Measurements from ENCODE around the gene JPH3.

JPH3 gene

GRCh38 chr16:87635541-87636049 is 33.3 kb downstream of the JPH3 start:
- peaks cover 2% of the 10 kb centered on the region for H3K36me3 Mint-ChIP-seq
- H3K27ac Mint-ChIP-seq = no peak overlapping the region
- H3K27me3 Mint-ChIP-seq = peaks cover 15% of the 10 kb centered on the region
- peaks cover 4% of the 10 kb centered on the region for H3K9me3 Mint-ChIP-seq
- H3K4me1 Mint-ChIP-seq = peaks cover 14% of the 10 kb centered on the region
- DNase-seq (ENCODE audit: low spot score in 2 of 2) (peak; percentile 62 to 75), ATAC-seq (ENCODE audit: low read depth) (peak; percentile 76)
- peak overlapping the region; percentile 85 for H3K4me3 Mint-ChIP-seq

- peak; percentile 75 for ATAC-seq (ENCODE audit: low read depth)
- H3K4me1 Mint-ChIP-seq = peaks cover 14% of the 10 kb centered on the region
Measured at GRCh38 chr16:87636050-87636684, 33.9 kb downstream of the JPH3 start.

DNA sequence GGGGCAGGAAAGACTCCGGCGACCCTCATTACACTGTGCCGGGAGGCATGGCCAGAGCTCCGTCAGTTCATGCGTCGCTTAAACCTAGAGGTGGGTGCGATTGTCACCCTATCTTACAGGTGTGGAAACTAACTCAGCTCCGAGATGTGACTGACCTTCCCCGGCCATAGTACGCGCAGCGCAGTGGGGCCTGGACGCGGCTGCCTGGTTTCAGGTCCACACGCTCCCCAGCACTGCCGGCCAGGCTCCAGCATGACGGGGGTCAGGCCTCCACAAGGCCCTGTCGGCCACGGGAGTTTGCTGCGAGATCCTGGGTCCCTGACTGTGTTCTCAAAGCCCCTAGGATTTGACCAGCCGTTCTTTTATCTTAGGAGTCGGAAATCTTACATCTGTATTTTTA is 34.4 kb downstream of the JPH3 start:
- peaks cover 1% of the 10 kb centered on the region for H3K9me3 Mint-ChIP-seq
- no peak for ATAC-seq (ENCODE audit: low read depth)
- H3K4me1 Mint-ChIP-seq = peaks cover 14% of the 10 kb centered on the region
- DNase-seq (ENCODE audit: low spot score in 2 of 2) = no peak
- H3K4me3 Mint-ChIP-seq = peak overlapping the region; percentile 39
- peaks cover 9% of the 10 kb centered on the region for H3K27me3 Mint-ChIP-seq
- no peaks in the 10 kb centered on the region for H3K36me3 Mint-ChIP-seq
- no peak overlapping the region for H3K27ac Mint-ChIP-seq

More at GRCh38 chr16:87636050-87636684, 33.9 kb downstream of the JPH3 start:
- Mint-ChIP-seq H3K9me3 (peaks cover 1% of the 10 kb centered on the region), H3K27me3 (peaks cover 13% of the 10 kb centered on the region), H3K36me3 (no peaks in the 10 kb centered on the region), H3K4me3 (peak overlapping the region; percentile 85), H3K27ac (peak overlapping the region; percentile 35)
- peak; percentile 68 to 72 for DNase-seq (ENCODE audit: low spot score in 2 of 2)

DNA sequence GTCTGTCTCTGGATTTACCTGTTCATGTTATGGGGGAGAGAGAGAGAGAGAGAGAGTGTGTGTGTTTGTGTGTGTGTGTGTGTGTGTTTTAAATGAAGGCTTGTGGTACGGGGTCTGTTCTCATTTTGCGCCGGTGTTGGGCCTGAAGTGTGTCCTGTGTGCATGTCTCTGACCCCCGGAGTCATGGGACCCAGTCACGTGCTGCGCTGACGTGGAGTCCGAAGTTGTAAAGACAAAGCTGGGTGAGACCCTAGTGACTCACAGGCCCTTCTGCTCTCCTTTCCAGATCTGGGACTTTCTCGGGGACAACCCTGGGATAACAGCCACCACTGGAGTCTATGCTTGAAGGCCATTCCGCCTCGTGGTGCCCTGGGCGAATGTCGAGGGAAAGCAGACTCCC is 35.0 kb downstream of the JPH3 start:
- peaks cover 6% of the 10 kb centered on the region for H3K27me3 Mint-ChIP-seq
- no peaks in the 10 kb centered on the region for H3K36me3 Mint-ChIP-seq
- no peak for ATAC-seq (ENCODE audit: low read depth)
- no peak overlapping the region for H3K27ac Mint-ChIP-seq
- H3K4me3 Mint-ChIP-seq = peak overlapping the region; percentile 39
- H3K9me3 Mint-ChIP-seq = no peaks in the 10 kb centered on the region
- no peak for DNase-seq (ENCODE audit: low spot score in 2 of 2)
- peaks cover 14% of the 10 kb centered on the region for H3K4me1 Mint-ChIP-seq

- no peaks in the 10 kb centered on the region for H3K9me3 Mint-ChIP-seq
- H3K27ac Mint-ChIP-seq = no peak overlapping the region
- DNase-seq (ENCODE audit: low spot score in 2 of 2) = no peak
- H3K4me3 Mint-ChIP-seq = no peak overlapping the region
- peaks cover 7% of the 10 kb centered on the region for H3K27me3 Mint-ChIP-seq
- no peak for ATAC-seq (ENCODE audit: low read depth)
- H3K4me1 Mint-ChIP-seq = peaks cover 14% of the 10 kb centered on the region
- no peaks in the 10 kb centered on the region for H3K36me3 Mint-ChIP-seq
Measured at GRCh38 chr16:87638736-87639135, 36.4 kb downstream of the JPH3 start.

DNA sequence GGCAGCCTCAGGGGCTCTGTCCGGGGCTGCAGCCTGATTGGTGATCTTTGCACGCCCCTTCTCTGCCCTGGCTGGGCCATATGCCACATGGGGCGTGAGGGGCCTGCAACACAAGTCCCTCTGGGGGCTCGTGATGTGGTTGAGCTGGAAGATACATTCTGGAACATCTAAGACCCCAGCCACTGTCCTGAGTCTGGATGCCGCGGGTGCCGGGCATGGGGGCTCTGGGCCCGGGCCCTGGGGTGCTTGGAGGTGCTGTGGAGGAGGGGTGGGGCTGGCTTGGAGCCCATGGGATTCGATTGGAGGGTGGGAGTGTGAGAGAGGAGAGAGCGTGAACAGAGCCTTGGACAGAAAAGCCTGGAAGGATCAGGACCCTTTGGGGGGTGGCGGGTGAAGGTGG is 39.4 kb downstream of the JPH3 start:
- Mint-ChIP-seq H3K4me3 (no peak overlapping the region), H3K27me3 (peaks cover 7% of the 10 kb centered on the region), H3K9me3 (no peaks in the 10 kb centered on the region), H3K36me3 (no peaks in the 10 kb centered on the region), H3K27ac (no peak overlapping the region), H3K4me1 (peaks cover 2% of the 10 kb centered on the region)
- no peak for DNase-seq (ENCODE audit: low spot score in 2 of 2)
- no peak for ATAC-seq (ENCODE audit: low read depth)

DNA sequence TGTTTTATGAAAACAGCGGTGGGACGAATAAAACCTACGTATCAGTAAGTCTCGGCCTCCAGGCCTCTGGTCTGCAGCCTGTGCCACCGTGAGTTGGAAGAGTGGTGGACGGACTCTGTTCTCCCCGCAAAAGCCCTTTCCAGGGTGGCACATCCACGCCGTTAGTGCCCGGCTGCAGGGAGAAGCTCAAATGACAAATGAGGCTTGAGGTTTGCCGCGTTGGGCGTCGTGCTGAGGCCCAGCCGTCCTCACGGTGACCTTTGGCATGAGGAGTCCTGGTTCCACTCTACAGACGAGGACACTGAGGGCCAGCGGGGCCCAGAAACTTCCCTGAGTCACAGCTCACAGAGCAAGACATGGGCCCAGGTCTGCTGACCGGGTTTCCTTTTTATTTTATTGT is 40.2 kb downstream of the JPH3 start:
- H3K27ac Mint-ChIP-seq = no peak overlapping the region
- no peaks in the 10 kb centered on the region for H3K4me1 Mint-ChIP-seq
- DNase-seq (ENCODE audit: low spot score in 2 of 2) = no peak

DNA sequence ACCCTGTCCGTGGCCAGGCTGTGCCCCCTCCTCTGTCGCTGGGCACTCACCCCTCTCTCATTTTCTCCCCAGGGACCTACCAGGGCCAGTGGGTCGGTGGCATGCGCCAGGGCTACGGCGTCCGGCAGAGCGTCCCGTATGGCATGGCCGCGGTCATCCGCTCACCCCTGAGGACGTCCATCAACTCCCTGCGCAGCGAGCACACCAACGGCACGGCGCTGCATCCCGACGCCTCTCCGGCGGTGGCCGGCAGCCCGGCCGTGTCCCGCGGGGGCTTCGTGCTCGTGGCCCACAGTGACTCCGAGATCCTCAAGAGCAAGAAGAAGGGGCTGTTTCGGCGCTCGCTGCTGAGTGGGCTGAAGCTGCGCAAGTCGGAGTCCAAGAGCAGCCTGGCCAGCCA is 41.9 kb downstream of the JPH3 start:
- H3K36me3 Mint-ChIP-seq = no peaks in the 10 kb centered on the region
- no peak overlapping the region for H3K4me3 Mint-ChIP-seq
- no peak overlapping the region for H3K27ac Mint-ChIP-seq
- H3K9me3 Mint-ChIP-seq = no peaks in the 10 kb centered on the region
- ATAC-seq (ENCODE audit: low read depth) = no peak
- DNase-seq (ENCODE audit: low spot score in 2 of 2) = no peak
- no peaks in the 10 kb centered on the region for H3K4me1 Mint-ChIP-seq
- peaks cover 11% of the 10 kb centered on the region for H3K27me3 Mint-ChIP-seq

More for the DNA sequence above, 40.2 kb downstream of the JPH3 start:
- no peak overlapping the region for H3K4me3 Mint-ChIP-seq
- H3K36me3 Mint-ChIP-seq = no peaks in the 10 kb centered on the region
- no peak for ATAC-seq (ENCODE audit: low read depth)
- no peaks in the 10 kb centered on the region for H3K9me3 Mint-ChIP-seq
- peaks cover 7% of the 10 kb centered on the region for H3K27me3 Mint-ChIP-seq

DNA sequence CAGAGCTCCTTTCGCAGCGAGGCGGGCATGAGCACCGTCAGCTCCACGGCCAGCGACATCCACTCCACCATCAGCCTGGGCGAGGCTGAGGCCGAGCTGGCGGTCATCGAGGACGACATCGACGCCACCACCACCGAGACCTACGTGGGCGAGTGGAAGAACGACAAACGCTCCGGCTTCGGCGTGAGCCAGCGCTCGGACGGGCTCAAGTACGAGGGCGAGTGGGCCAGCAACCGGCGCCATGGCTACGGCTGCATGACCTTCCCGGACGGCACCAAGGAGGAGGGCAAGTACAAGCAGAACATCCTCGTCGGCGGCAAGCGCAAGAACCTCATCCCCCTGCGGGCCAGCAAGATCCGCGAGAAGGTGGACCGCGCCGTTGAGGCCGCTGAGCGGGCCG is 42.3 kb downstream of the JPH3 start:
- Mint-ChIP-seq H3K9me3 (no peaks in the 10 kb centered on the region), H3K27ac (no peak overlapping the region), H3K36me3 (no peaks in the 10 kb centered on the region), H3K4me3 (no peak overlapping the region), H3K4me1 (no peaks in the 10 kb centered on the region), H3K27me3 (peaks cover 8% of the 10 kb centered on the region)
- DNase-seq (ENCODE audit: low spot score in 2 of 2) = no peak
- no peak for ATAC-seq (ENCODE audit: low read depth)

- H3K27ac Mint-ChIP-seq = no peak overlapping the region
- peaks cover 5% of the 10 kb centered on the region for H3K27me3 Mint-ChIP-seq
- H3K9me3 Mint-ChIP-seq = no peaks in the 10 kb centered on the region
- no peaks in the 10 kb centered on the region for H3K36me3 Mint-ChIP-seq
- no peaks in the 10 kb centered on the region for H3K4me1 Mint-ChIP-seq
- no peak overlapping the region for H3K4me3 Mint-ChIP-seq
- ATAC-seq (ENCODE audit: low read depth) (no peak), DNase-seq (ENCODE audit: low spot score in 2 of 2) (no peak)
Measured at GRCh38 chr16:87645802-87646201, 43.5 kb downstream of the JPH3 start.

GRCh38 chr16:87647431-87648185 is 45.3 kb downstream of the JPH3 start:
- peaks cover 5% of the 10 kb centered on the region for H3K27me3 Mint-ChIP-seq
- H3K36me3 Mint-ChIP-seq = no peaks in the 10 kb centered on the region
- H3K4me1 Mint-ChIP-seq = no peaks in the 10 kb centered on the region
- ATAC-seq (ENCODE audit: low read depth) (no peak), DNase-seq (ENCODE audit: low spot score in 2 of 2) (no peak)
- no peak overlapping the region for H3K27ac Mint-ChIP-seq
- H3K4me3 Mint-ChIP-seq = no peak overlapping the region
- H3K9me3 Mint-ChIP-seq = no peaks in the 10 kb centered on the region

DNA sequence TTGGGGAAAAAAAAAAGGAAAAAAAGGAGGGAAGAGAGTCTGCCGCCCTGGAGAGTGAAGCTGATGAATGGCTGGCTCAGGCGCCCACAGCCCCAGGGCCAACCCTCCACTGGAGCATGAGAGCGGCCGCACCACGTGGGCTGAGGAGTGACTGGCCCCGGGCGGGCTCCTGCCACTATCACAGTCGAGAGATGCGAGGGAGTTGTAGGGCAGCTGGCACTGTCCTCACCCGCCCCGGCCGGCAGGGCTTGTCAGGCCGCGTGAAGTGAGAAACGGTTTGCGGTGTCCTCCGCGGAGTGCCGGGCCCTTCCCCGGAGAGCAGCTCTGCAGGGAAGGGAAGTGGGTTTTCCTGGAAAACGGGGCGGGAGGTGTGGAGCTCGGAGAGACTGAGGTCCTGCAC is 45.9 kb downstream of the JPH3 start:
- Mint-ChIP-seq H3K4me3 (no peak overlapping the region), H3K36me3 (no peaks in the 10 kb centered on the region), H3K27me3 (peaks cover 5% of the 10 kb centered on the region), H3K9me3 (no peaks in the 10 kb centered on the region), H3K4me1 (no peaks in the 10 kb centered on the region), H3K27ac (no peak overlapping the region)
- ATAC-seq (ENCODE audit: low read depth) (no peak), DNase-seq (ENCODE audit: low spot score in 2 of 2) (no peak)

DNA sequence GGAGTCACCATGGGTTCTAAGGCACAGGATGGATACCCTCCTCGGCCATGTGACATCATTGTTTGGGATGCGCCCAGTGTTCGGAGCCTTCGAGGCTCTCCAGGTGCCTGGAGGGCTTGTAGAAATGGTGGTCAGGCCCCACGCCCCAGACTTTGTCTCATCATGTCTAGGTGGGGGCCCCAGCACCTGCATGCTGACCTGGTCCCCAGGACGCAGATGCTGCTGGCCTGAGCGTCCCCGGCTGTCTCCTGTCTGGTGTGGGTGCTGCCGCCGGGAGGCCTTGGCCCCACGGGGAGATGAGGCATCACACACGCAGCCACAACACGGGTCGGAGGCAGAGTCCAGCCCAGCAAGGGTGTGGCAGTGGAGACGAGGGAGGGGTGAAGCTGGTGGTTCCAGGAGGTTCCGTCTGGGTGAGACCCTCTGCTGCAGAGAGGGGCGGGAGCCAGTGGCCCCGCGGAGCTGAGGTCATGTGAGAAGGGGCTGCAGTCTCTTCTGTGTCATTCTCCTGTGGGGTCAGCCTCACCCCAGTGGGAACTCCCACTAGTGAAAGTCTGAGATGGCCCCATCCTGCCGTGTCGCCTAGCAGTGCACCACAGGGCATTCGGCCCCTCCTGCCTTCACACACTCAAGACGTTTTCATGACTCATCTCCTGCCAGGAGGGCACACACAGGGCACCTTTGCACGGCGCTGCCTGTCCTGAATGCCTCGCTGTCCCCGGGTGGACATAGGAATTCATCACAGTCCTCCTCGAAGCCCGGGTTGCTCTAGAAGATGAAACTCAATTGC is 46.6 kb downstream of the JPH3 start:
- no peak for ATAC-seq (ENCODE audit: low read depth)
- H3K9me3 Mint-ChIP-seq = no peaks in the 10 kb centered on the region

DNA sequence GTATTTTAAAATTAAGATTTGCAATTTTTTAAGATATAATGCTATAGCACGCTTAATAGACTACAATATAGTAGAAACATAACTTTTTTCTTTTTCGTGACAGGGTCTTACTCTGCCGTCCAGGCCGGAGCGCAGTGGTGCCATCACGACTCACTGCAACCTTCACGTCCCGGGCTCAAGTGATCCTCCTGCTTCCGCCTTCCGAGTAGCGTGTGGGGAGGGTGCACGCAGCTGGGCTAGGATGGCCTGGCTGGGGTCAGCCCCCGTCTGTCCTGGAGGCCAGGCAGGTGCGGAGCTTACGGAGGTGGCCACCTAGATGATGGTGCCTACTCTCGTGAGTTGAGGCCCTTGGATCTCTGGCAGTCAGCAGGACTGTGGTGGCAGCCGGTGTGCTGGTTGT is 50.1 kb downstream of the JPH3 start:
- ATAC-seq (ENCODE audit: low read depth) (no peak), DNase-seq (ENCODE audit: low spot score in 2 of 2) (no peak)
- no peaks in the 10 kb centered on the region for H3K9me3 Mint-ChIP-seq
- no peak overlapping the region for H3K4me3 Mint-ChIP-seq
- peaks cover 2% of the 10 kb centered on the region for H3K4me1 Mint-ChIP-seq
- H3K27ac Mint-ChIP-seq = no peak overlapping the region
- peaks cover 9% of the 10 kb centered on the region for H3K27me3 Mint-ChIP-seq
- H3K36me3 Mint-ChIP-seq = no peaks in the 10 kb centered on the region

More for the DNA sequence above, 46.6 kb downstream of the JPH3 start:
- no peak for DNase-seq (ENCODE audit: low spot score in 2 of 2)
- Mint-ChIP-seq H3K4me1 (no peaks in the 10 kb centered on the region), H3K36me3 (no peaks in the 10 kb centered on the region), H3K4me3 (no peak overlapping the region), H3K27me3 (peaks cover 6% of the 10 kb centered on the region), H3K27ac (no peak overlapping the region)

Data from memory B cell (primary cell).